ENCODE data around the gene CCDC85C.

GRCh38 chr14:99524091-99524661 is 79.8 kb downstream of the CCDC85C start:
- TF ChIP-seq CTCF (IDR thresholded peaks at IDR 0.05) (no peak), POLR2A (IDR thresholded peaks at IDR 0.05) (no peak), POLR2AphosphoS5 (IDR thresholded peaks at IDR 0.05) (no peak), EP300 (IDR thresholded peaks at IDR 0.05) (no peak)
